DMS153 (cell line): ENCODE measurements around the gene ATXN10.
A peak's percentile ranks its signal among the peaks of the same experiment; 100 is the strongest.
"Not testable (repeated sequence)": the region's sequence is repeated elsewhere in the genome, so short reads cannot be mapped to it uniquely, and the experiment has no call there.

Experiments
- DNase-seq: peaks from one replicate; lab custom pipeline; 2025; lab: John Stamatoyannopoulos, UW

The ATXN10 gene

DNA sequence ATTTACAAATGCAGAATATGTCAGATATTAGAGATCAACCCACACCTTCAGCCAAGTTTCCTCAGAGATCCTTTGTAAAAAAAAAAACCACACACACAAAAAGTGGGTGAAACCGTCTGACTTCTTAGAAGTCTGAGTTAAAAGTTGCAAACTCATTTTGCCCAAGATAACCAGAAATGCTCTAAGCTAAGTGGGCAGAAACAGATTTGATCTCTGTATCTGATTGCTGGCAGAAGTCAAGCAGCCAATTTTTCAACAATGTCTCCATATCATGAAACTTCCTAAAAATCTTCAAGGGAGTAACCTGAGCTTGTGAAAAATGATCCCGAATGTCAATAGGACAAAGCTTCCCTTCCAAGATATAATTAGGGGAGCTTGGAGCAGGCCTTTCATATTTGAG lies 28.6 kb upstream of the ATXN10 start:
- no peak for DNase-seq

DNA sequence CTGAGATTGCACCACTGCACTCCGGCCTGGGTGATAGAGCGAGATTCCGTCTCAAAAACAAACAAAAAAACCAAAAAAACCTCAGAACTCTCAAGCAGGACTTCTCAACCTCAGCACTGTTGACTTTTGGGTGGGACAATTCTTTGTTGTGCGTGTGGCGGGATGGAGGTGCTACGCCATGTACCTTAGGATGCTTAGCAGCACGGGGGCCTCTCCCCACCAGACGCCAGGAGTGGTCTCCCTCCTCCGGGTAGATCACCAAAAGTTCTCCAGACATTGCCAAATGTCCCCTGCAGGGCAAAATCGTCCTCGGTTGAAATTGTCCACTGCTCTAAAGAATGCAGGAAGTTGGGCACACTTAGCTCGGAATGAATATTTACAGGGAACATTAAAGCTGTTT lies 26.9 kb upstream of the ATXN10 start:
- DNase-seq: no peak

DNA sequence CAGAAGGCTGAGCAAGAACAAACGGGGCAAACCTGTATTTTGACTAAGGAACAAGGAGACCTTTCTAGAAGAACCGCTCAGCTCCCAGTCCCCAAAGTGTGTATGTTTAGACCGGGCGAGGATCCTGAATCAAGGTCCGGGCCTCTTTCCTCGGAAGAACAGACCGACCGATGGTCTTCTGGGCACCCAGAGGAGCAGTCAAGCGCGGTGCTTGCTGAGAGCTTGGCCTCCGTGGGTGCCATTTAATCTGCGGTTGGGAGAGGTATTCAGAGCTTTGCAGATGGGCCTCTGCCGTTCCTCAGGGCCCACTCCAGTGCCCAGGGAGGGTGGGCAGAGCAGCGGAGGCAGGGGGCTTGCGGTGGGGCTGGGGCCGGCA lies 26.5 kb upstream of the ATXN10 start:
- no peak for DNase-seq

DNA sequence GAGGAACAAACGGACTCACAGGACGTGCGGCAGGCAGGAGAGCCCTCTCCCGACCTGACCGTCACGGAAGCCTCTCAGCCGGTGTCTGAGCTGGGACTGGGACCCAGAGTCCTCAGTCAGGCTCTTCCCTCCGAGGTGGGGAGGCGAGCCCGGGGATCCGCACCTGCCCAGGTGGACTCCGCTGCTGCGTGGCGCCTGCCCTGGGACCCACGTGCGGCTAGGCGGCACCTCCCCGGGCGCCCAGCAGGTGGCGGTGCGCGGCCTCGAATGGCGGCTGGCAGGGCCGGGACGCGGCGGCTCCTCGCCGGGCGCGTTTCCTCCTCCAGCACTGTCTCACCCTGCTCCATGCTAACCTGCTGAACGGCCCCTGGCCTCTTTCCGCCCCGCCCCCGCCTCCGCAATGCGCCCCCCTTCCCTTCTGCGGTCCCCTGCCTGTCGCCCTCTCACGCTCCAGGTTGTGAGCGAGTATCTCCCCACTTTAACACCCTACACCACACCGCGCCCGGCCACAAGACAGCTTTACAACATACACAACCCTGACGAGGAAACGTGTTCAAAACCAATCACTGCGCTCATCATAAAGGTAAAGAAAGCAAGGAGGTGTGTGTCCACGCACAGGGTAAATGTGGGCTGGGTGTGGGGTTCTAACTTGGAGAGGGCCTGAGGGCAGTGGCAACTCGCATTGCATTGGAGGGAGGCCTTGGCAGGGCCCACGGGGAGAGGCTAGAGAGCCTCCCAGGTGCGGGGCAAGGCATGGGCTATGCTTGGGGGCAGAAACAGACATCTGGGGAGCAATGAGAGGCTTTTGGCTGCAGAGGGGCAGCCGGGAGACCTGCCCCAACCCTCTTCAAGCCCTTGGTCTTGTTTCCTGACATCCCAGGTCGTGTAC lies 25.9 kb upstream of the ATXN10 start:
- DNase-seq: peak; percentile 42

- no peak for DNase-seq
Measured at GRCh38 chr22:45647532-45648225, 24.0 kb upstream of the ATXN10 start.

- no peak for DNase-seq
Measured at GRCh38 chr22:45648301-45649117, 23.1 kb upstream of the ATXN10 start.

DNA sequence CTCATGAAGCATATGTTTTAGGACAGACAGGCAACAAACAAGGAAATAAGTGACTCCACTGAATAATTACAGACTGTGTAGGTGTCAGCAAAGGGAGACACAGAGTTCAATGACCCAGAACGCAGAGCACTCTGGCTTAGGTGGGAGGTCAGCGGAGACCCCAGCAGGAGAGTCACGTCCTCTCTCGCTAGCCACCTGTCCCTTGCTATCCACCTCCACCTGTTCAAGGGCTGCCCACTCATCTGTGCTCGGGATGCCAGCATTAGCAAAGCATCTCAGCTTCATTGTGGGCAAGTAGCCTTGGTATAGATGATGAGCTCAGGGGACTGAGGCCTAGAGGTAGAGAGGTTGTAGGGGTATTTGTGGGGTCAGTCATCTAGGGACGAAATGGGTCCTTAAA lies 21.8 kb upstream of the ATXN10 start:
- no peak for DNase-seq

DNA sequence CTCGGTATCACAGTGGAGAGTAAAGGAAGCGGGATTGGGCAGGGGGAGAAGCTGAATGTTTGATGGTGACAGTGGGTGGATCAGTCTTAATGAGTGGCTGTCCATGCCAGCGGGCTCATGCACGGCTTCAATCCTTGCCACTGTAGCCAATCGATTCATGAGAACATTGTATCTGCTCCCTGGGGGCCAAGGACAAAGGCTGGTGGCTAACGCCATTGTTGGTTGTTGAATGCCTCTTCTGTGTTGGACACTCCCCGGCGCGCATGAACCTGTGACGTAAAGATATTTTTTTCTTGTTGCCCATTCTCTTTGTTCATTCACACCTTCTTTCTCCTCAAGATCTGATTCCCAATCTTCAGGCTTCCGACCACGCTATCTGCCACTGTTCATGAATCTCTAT lies 20.9 kb upstream of the ATXN10 start:
- no peak for DNase-seq

- no peak for DNase-seq
Measured at GRCh38 chr22:45651931-45652528, 19.6 kb upstream of the ATXN10 start.

DNA sequence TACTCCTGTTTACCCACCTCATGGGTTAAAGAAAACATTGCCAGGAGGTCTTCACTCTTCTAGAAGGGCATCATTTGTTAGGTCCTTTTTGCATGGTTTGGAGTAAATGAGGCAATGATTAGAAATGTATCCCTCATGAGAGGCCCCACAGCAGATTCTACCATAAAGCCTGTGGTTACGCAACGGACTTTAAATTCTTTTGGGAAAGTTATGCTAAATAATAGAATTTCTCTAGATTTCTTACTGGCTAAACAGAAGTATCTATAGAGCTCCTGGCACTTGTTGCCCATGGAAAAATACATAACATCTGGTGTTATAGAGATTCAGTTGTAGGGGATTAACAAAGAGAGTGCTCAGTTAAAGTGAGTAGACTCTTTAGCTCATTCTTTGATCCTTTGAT lies 15.1 kb upstream of the ATXN10 start:
- no peak for DNase-seq

- DNase-seq: no peak
Measured at GRCh38 chr22:45657701-45658100, 13.9 kb upstream of the ATXN10 start.

GRCh38 chr22:45664136-45664646 lies 7.4 kb upstream of the ATXN10 start:
- no peak for DNase-seq

GRCh38 chr22:45667486-45667885 lies 4.1 kb upstream of the ATXN10 start:
- no peak for DNase-seq

- not testable (repeated sequence) for DNase-seq
Measured at GRCh38 chr22:45670363-45670762, 1.3 kb upstream of the ATXN10 start.

GRCh38 chr22:45670981-45671782 lies 452 bp upstream of the ATXN10 start:
- no peak for DNase-seq

DNA sequence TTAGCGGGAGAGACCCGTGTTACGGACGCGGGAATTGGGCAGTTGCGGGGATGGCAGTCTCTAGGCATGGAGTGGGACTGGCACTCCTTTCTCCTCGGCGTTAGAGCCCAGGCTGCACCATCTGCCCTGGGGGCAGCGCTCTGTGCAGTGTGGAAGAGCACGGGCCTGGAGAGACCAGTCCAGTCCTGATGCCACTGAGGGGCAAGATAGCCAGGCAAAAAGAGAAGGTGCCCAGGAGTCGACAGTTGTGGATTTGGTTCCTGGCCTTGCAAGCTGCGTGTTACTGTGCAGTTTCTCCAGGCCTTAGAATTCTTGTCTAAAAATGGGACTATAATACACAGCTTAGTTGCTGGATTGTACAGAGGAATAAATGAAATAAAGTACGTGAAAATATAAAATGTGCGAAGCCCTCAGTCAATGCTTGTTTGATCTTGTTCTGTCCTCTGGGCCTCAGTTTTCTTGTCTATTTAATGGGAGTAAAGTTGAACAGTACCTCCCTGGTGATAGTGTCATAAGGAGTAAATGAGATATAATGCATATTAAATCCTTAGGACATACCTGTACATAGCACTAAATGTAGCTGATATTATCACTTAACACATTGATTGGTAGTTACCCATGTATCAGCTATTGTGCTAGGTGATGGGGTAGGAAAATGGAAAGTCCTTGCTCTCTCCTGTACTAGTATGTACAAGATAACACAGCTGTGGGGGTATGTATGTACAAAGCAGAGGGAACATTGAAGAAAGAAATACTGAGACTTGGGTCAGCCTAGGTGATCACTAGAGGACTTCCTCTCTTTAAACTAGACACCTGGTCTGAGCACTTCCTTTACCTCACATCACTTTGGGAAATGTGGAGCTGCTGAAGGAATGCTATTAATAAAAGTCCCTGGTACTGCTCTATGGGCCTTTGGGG lies 1.2 kb downstream of the ATXN10 start:
- no peak for DNase-seq

DNA sequence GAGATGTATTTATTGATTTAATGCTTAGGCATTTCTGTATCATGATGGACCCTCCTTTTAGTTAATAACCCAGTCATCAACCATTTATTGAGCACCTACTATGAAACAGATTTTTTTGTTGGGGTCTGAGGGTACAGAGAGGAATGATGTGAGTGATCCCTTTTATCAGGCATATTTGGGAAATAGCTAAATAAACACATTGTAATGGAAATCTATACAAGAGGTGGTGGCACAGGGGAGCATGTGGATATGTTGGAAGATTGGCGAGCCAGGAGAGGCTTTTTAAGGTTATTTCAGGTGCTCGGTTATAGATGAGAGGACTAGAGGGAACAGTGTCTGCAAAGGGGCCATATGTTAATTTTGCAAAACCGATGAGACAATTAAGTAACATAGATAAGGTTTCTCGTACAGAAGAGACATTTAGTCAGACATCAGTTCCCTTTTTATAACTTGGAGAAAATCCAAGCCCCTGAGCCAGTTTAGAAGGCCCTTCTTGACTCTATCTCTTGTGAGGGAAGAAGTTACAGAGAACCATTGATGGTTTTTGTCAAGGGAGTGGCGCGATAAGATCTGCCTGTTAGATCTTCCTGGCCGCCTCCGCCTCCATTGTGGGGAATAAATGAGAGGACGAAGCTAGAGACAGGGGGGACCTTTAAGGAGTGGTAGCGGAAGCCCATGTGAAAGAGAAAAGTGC lies 2.0 kb downstream of the ATXN10 start:
- DNase-seq: no peak

DNA sequence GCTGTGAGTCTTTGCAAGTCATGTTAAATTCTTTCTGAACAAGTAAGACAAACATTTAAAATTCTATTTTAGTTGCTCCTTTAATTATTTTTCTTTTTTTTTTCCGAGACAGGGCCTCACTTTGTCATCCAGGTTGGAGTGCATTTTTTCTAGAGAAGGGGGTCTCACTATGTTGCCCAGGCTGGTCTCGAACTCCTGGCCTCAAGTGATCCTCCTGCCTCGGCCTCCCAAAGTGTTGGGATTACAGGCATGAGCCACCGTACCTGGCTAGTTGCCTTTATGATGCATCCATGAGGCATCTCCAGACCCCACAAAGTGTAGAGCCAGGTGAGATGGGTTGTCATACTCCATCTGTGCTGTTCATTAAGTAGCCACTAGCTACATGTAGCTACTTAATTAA lies 4.4 kb downstream of the ATXN10 start:
- no peak for DNase-seq

GRCh38 chr22:45677063-45677462 lies 5.4 kb downstream of the ATXN10 start:
- no peak for DNase-seq
